ENCODE data around the gene FIGN.

The FIGN gene

DNA sequence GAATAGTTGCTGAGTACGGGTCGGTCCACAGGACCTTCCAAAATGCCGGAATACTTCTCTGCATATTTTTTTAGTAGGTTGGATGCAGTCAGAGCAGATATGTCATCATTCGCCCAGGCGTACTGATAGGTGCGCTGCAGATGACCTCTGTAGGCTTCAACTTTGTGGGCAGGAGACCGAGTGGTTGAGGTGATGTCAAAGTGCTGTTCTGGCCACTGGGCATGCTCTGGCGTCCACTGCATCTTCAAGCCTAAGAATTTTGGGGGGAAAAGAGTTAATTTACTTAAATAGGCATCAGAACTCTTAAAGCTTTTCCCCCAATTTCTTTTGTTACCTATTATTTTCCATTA lies 124.3 kb downstream of the FIGN start:
- DNase-seq (ENCODE audit: low read depth in 3 of 3) = no peak

DNA sequence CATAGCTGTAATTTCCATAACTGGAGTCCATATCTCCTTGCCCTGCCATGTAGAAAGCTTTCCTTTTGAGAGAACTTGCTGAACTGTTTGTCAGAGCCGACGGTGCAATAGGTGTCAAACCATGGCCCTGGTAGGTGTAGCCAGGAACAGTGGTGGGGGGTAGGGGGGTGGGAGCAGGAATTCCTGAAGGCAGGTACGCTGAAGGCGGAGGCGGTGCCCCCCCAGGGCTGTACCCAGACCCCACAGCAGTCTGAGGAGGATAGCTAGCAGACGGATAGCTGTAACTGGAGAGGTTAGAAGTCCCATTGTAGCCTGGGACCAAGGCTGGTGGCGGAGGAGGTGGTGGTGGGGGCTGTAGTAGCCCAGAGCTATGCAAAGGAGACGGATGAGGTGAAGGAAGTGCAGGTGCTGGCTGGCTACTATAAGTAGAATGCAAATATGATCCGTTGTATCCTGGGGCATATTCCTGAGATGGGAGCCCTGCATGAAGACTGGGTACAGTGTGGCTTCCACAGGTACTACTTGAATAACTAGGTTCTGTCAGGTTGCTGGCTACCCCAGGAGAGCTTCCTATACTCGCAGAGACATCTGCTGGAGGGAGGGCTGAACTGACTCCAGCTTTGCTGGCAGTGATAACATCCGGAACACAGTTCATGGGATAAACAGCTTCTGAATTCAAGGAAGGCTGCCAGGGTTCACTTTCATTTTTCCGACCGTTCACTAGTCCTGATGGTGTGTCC lies 124.8 kb downstream of the FIGN start:
- DNase-seq (ENCODE audit: low read depth in 3 of 3) = no peak

DNA sequence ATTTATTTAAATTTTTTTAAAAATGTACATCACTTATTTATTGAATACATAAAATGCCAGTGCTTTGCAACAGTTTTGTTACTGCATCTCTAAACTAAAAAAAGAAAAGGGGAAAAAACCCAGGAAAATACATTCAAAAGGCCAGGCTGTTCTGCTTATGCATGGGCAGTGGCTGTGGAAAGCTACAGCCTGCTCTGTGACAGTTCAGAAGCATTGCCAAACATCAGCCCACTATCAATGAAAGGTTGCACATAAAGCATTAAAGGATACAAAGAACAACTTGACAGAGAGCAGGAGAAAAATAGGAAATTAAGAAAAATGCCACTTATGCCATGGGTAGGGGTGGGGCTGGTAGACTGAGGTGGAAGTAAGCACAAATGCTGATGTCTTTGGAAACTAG lies 128.2 kb downstream of the FIGN start:
- no peak for DNase-seq (ENCODE audit: low read depth in 3 of 3)

DNA sequence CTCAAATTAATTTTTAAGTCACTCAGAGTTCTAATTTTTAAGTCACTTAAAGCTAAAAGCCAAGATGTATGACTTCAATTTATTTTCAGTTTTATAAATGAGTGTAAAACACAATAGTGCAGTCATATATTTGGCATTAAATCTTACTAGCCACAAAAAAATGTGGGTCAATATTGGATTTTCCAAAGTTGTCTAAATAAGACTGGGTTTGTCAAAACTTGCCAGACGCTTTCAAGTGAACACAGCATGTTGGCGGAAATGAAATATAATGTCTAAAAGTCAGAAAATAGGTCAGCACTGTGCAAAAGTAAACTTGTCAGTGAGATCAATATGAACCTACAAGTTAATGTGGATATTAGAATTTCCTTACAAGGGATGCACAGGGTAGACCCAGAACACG lies 128.9 kb downstream of the FIGN start:
- DNase-seq (ENCODE audit: low read depth in 3 of 3) = no peak

DNA sequence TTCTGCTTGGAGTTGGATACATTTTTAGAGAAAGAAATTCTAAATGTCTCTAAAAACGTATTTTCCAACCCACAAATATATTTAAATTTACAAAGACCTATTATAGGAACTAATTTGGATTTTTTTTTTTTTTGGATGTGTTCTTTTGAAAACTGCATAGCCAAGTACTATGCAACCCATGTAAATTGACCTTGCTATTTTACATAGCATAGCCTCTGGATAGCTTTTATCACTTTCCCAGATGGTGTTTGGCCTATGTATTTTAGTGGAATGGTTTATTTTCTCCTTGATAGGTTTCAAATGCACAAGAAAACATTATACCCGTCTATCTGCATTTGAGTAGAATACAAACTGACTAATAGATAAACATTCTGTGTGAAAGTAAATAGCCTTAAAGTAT lies 130.0 kb downstream of the FIGN start:
- DNase-seq (ENCODE audit: low read depth in 3 of 3) = no peak

DNA sequence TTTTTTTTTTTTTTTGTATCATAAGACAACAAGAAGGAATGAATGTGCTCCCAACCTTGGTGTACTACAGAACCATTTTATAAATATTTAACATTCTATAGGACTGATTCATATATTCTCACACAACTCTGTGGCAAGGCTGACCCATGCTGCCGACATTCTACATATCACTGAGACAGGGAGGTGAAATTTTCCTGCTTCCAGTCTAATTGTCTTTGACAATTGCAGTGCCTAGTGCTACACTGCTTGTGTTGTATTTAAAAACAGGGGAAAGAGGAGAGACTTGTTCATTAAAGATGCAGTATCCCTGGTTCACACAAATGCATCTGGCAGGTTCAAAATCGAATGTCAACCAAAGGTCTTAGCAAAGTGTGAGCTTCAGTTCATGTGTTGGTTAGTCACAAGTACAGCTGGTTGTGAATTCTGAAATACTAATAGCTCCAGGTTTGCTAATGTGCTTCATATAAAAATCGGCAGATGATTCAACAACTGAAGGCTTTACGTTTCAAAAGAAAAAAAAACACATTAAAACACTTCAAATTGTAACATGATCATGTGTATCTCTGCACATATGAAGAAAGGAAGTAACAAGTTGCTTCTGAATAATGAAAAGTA lies 130.8 kb downstream of the FIGN start:
- no peak for DNase-seq (ENCODE audit: low read depth in 3 of 3)

DNA sequence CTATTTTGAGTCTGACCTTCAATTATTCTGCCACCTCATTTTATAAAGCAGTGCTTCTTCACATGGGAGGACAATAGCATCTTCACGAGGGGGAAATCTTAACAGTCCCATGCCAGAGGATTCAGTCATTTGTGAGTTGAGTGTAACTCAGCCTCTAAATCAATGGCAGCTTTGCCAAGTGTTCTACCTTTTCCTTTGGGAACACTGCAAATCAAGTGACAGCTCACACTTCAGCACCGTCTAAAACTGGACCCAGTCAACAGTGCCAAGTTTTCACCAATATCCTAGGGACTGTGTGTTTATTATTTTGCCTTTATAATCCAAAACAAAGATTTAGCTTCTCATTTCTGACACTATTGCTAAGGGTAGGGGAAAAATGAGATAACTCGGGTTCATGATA lies 133.6 kb downstream of the FIGN start:
- no peak for DNase-seq (ENCODE audit: low read depth in 3 of 3)

DNA sequence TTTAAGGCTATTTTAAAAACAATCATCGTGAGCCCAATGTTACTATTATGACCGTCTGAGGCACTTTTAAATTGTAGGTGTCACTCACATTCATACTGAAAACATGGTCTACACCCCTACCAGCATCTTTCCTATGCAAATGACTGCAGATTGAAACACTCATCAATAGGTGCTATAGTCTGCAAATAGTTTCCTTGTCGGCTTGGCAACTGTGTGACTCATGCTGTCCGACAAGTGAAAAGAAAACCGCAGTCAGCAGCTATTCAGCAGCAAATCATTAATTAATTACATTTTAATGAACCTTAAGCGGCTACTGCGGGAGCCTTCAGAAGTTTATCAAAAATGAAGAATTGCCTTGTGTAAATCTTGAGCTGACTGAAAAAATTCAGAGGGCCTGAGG lies 134.4 kb downstream of the FIGN start:
- DNase-seq (ENCODE audit: low read depth in 3 of 3) = no peak

DNA sequence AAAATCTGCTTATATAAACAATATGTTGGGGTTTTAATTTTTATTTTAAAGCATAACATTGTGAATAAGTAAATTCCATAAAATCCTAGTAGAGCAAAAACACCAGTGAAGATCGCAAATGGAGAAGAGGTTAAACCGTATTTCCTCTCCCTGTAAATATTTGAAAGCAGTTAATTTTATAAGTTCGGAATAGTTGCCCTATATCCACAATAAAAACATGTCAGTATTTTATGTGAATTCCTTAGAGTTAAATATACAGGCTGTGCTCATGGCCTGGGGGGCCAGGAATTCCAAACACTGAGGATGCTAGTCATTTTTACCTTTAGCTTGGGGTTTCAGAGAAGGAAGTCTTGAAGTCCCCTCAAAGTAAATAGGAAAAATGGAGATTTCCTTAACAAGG lies 135.0 kb downstream of the FIGN start:
- DNase-seq (ENCODE audit: low read depth in 3 of 3) = no peak

DNA sequence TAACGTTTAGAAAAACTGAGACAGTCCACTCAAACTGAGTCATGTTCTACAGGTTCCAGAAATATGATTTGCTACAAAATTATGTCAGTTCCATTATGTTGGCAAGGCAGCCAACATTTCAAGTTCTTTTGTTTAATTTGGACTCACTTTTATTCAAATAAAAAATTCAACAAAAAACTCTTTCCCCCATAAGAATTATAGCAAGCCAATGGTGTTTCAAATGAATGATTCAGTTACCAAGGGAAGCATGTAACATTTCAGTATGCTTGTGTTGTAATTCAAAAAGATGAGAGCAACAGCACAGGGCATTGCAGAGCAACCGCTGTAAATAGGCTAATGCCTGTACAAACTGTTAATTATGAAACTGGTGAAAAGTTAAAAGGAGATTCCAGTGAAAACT lies 140.8 kb downstream of the FIGN start:
- DNase-seq (ENCODE audit: low read depth in 3 of 3) = no peak

DNA sequence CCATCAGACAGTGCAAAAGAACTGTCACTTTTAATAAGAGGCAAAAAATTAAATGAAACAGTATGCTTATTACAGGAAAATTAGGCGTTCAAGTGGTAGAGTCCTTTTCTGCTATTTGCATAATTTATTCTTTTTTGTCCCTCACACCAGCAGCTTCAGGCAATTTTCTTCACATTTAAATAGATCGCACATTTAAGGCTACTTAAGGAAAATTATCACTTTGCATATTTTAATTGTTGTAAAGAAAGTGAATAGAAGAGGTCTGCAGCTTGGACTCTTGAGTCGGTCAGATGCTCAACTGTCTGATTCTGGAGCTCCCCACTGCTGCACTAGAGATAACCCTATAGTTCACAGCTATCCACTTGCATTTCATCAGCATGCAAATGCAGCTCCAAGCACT lies 141.3 kb downstream of the FIGN start:
- DNase-seq (ENCODE audit: low read depth in 3 of 3) = no peak

DNA sequence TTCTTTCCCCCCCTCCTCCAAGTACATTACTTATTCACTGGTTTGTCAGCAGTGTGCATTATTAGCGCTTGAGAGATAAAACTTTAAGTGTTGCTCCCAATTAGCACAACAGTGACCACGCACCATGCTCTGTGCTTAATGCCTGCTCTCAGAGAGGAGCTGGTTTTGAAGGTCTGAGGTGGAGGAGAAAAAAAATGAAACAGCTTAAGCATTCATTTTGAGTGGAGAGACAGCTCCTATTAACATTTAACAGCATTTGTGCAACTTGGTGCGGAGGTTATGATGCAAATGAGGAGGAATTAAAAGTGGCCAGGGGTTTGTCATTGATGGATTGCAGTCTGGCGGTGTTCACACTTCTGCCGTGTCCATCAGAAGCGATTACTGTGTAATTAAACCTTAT lies 141.8 kb downstream of the FIGN start:
- no peak for DNase-seq (ENCODE audit: low read depth in 3 of 3)

DNA sequence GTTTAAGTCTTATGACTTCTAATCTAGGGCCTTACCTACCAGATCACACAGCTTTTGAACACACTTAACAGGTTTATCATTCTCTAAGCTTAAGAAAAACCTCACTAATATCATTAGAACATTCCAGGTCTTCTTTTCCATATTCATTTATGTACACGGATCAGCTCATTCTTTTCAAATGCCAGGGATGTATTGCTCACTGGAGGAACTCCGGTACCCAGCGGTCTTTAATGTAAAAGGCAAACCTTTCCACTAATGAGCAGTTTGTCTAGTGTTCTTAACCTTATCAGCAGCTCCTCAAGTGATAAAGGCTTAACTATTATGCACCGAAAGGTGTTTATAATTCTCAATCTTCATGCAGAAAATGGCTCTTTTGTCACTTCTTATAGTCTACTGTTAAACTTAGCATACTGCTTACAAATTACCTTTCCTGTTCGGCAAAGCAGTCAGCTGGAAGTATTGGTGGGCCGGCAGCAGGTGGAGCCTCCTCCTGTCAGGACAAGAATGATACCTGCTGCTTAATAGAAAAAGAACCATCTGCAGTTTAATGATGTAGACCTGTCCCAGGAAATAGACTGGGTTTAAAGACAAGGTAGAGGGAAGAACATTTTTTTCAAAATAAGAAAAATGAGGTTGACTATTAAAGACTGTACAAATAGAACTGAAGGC lies 142.7 kb downstream of the FIGN start:
- no peak for DNase-seq (ENCODE audit: low read depth in 3 of 3)

DNA sequence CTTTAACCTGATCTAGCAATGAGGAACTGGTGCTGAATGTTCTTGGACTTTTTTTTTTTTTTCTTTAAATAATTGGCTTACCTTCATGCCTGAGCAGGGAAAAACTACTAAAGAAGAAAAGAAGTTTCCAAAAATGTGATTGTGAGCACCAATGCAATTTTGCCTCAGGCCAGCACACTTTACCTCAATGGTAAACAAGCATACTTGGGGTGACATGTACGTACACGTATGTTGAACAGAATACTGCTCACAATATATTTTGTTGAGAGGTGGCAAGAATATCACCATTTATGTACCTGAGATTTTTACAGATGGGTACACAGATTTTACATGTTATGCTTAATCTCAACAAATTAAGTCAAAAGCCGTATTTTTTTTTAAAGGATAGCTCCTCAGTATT lies 144.3 kb downstream of the FIGN start:
- DNase-seq (ENCODE audit: low read depth in 3 of 3) = no peak

DNA sequence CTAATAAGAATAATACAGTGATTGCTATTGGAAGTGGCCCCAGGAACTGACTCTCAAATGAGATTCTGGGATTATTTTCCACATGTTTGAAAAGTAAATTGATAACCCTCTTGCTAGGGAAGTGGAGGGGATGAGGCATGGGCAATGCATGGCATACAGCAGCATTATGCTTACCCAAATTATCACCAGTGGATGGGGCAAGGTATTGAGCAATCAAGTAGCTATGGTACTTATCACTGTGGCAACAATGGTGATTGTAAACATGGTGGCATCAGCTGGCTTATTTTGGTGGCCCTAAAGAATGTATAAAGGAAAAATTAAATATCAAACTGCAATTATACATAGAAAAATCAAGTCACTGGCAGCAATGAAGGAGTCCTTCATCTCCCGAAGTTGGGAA lies 155.1 kb downstream of the FIGN start:
- no peak for DNase-seq (ENCODE audit: low read depth in 3 of 3)

DNA sequence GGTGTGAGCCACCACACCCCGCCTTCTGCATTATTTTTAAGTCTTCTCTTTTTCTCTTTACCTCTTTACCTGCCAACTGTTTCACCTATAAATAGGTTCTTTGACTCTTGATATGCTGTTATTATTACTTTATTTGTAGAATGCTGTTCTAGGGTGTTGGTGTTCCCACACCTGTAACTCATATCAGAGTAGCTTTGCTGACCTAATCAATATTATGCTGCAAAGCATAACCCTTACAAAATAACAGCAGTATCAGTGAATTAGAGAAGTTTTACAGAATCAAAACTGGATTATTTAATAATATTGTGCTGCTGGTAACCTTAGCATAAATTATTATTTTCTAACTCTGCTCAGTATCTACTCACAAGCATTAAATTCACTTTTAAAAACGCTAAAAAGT lies 161.5 kb downstream of the FIGN start:
- DNase-seq (ENCODE audit: low read depth in 3 of 3) = no peak

DNA sequence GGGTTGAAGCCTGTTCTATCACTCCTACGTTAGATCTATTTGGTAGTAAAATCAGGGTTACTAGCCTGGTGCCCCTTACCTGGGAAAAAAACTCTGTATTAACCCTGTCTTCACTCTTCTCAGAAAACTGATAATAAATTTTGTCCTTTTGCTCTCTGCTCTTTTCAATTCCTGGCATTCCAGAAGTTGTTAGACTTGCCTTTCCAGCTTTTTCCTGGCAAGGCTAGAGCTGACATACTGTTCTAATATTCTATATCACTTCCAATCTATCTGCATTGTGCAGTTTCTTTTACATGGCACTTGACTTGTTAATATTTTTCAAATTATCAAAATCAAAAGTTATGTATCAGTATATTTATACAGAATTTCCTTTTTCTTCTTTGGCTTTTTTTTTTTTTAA lies 162.2 kb downstream of the FIGN start:
- DNase-seq (ENCODE audit: low read depth in 3 of 3) = no peak

DNA sequence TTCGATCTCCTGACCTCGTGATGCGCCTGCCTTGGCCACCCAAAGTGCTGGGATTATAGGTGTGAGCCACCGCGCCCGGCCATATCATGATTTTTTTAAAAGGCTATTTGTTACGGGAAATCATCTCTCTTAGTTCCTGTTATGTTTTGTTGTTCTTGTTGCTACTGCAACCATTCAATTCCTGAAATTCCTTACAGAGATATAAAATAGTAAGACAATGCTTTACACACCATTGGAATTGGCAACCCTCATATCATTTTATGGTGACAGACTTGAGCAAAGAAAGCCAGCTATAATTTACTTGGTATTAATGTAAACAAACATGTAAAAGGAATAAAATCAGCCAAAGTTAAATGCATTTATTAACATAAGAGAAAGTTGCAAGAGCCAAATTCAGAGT lies 163.0 kb downstream of the FIGN start:
- no peak for DNase-seq (ENCODE audit: low read depth in 3 of 3)

DNA sequence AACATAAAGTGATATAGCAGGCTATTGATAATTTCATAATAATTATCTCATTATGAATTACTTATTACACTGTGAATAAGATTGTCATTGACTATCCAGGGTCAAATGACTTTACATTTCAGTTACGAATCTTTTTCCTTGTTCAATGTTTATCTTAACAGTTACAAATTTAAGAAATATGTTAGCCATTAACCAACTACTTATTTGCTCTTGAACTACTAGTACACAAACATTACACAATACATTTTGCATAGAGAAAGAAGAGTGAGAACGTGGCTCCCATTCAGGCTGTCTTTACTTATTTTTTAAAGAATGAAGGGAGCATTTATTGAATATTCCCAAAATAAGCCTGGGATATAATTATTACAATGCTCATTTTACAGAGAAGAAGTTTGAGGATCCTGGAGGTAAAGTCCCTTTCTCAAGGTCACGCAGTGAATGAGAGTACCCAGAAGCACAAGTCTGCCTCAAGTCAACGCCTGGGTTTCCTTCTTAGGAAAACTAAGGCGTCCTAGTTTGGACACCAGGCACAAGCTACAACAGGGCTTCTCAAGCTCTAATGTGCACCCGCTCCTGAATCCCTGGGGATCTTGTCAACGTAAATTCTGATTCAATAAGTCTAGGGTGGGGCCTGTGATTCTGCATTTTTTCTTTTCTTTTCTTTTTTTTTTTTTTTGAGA lies 164.2 kb downstream of the FIGN start:
- no peak for DNase-seq (ENCODE audit: low read depth in 3 of 3)

DNA sequence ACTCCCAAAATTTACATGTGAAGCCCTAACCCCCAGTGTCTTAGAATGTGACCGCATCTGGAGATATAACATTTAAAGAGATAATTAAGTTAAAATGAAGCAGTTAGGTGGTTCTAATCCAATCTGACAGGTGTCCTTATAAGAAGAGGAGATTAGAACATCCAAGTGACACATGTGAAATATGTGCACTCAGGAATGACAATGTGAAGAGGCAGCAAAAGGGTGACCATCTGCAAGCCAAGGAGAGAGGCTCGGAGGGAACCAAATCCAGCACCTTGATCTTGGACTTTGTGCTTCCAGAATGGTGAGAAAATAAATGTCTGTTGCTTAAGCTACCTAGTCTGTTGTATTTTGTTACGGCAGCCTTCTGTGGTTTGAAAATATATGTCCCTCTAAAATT lies 165.4 kb downstream of the FIGN start:
- DNase-seq (ENCODE audit: low read depth in 3 of 3) = no peak

DNA sequence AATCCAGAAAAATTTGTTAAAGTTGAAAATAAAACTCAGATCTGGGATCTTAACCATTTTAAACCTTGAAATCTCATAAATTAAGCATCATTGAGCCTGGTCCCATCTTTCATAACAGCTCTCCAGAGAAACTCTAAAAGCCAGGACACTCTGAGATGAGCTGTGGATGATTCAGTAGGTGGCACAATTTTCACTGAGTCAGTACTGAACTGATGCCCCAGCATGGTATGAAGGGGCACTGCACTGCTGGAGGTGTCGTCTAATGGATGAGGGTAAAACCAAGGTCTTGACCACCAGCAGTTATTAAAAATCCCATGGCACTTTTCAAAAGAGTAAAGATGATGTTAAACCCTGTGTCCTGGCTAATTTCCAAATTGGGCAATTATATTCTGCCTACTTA lies 170.6 kb downstream of the FIGN start:
- DNase-seq (ENCODE audit: low read depth in 3 of 3) = no peak

DNA sequence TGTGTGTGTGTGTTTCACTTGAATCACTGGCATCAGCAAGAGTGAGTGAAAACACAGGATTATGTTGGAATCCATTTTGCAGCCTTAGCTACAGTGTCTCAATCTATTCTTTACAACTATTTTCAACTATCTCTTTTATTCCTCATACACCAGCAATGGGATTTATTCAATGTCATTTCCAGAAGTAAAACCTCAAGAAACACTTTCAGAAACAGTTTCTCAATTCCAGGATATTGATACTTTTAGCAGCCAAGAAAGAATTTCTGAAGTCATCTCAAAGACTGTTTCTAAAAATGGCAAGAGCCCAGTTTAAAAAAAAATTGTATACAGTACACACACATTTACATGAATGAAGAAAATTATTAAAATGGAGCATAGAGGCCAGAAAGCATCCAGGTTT lies 171.6 kb downstream of the FIGN start:
- DNase-seq (ENCODE audit: low read depth in 3 of 3) = no peak

DNA sequence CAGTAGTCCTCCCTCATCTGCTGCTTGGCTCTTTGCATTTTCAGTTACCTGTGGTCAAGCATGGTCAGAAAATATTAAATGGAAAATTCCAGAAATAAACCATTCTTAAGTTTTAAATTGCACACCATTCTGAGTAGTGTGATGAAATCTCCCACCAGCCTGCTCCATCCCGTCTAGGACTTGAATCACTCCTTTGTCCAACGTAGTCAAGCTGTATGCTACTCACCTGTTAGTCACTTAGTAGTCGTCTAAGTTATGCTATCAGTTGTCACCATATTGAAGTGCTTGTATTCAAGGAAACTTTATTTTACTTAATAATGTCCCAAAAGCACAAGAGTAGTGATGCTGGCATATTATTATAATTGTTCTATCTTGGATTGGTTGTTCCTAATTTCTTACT lies 172.5 kb downstream of the FIGN start:
- no peak for DNase-seq (ENCODE audit: low read depth in 3 of 3)
